Activated naive CD8-positive, alpha-beta T cell treated with anti-CD3 and anti-CD28 coated beads, Interleukin-2, amount 10 ng/mL, durations not matched to agents 7 days and 5 days (primary cell): ENCODE data around the gene CLCNKA. TPM values are rescaled to one million over a fixed set of nuclear protein-coding genes. Genes with fewer than 3 reads are reported as not detected.
A peak's percentile ranks its signal among the peaks of the same experiment; 100 is the strongest.

Source experiments
- ATAC-seq: fragments of 150-1000 bp; cut with Tn5 transposase; one replicate; pipeline ENCODE4 v1.10.0; 2021; ENCODE audit warnings: low read depth, moderate library complexity
- POLR2A ChIA-PET: fragments of 350-600 bp; sonication (Branson Sonifier 250); formaldehyde crosslinking; loops from one replicate; lab custom pipeline; 2021; ENCODE audit warnings: antibody characterized with exemption; lab: Charles Lee
- DNase-seq: peaks from one replicate; pipeline ENCODE4 v3.0.0; 2021
- H3K27ac Mint-ChIP-seq: one replicate; pipeline ENCODE4 v1.8.0; 2022; ENCODE audit warnings: mild to moderate bottlenecking, mixed read lengths
- H3K27me3 Mint-ChIP-seq: one replicate; pipeline ENCODE4 v1.8.0; 2022; ENCODE audit warnings: mild to moderate bottlenecking, moderate library complexity, mixed read lengths
- H3K36me3 Mint-ChIP-seq: one replicate; pipeline ENCODE4 v1.8.0; 2021; ENCODE audit warnings: mild to moderate bottlenecking, mixed read lengths
- H3K4me1 Mint-ChIP-seq: one replicate; pipeline ENCODE4 v1.8.0; 2021; ENCODE audit warnings: mixed read lengths
- H3K4me3 Mint-ChIP-seq: one replicate; pipeline ENCODE4 v1.8.0; 2022; ENCODE audit warnings: mild to moderate bottlenecking, moderate library complexity, mixed read lengths
- H3K9me3 Mint-ChIP-seq: one replicate; pipeline ENCODE4 v1.8.0; 2021; ENCODE audit warnings: mixed read lengths
- total RNA-seq, 2 experiments: library from RNA; stranded (reverse); gene quantifications; one replicate each; pipeline ENCODE4 v1.2.3, GENCODE V29; 2021

CLCNKA gene
- total RNA-seq, 2 experiments from 2014 or later = not detected

DNA sequence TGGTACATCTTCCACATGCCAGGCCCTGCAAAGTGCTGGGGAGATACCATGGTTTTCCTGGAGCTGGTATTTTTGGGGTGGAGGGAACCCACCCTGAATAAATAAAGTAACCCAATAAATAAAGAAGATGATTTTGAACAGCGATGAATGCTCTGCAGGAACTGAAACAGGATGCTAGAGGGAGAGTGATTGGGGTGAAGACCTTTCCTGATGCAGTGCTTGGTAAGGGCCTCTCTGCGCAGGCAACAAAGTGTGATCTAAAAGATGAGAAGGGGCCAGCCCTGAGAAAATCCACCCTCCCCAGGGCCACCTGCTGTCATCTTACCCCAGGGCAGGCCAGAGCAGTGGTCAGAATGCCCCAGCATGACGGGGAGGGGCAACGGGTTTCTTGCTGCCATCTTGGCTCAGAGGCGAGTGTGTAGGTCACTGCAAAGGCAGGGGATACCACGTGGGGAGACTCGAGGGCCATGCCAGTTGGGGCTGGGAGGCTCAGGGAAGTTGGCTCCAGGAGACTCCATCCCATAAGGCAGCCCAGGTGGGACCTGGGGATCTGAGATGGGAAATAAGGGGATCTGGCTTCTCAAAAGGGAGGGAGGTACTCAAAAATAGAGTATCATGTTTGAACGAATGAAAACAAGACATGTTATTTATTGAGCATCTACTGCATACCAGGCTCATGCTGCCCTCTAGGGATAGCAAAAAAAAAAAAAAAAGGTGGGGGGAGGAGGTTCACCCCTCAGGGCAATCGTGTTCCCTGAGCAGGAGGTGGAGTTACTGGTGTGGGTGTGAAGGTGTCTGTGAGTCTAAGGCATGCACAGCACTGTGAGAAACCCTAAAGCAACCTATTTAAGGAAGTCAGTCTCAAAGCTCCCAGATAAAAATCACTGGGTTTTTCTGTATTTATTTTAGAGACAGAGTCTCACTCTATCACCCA lies 15.0 kb upstream of the CLCNKA start:
- no peak for DNase-seq
- POLR2A ChIA-PET = no interaction called here
- Mint-ChIP-seq H3K27me3 (peaks cover 7% of the 10 kb centered on the region), H3K36me3 (no peaks in the 10 kb centered on the region), H3K4me3 (no peak overlapping the region), H3K9me3 (no peaks in the 10 kb centered on the region), H3K27ac (no peak overlapping the region), H3K4me1 (peaks cover 7% of the 10 kb centered on the region)
- ATAC-seq = peak; percentile 58

DNA sequence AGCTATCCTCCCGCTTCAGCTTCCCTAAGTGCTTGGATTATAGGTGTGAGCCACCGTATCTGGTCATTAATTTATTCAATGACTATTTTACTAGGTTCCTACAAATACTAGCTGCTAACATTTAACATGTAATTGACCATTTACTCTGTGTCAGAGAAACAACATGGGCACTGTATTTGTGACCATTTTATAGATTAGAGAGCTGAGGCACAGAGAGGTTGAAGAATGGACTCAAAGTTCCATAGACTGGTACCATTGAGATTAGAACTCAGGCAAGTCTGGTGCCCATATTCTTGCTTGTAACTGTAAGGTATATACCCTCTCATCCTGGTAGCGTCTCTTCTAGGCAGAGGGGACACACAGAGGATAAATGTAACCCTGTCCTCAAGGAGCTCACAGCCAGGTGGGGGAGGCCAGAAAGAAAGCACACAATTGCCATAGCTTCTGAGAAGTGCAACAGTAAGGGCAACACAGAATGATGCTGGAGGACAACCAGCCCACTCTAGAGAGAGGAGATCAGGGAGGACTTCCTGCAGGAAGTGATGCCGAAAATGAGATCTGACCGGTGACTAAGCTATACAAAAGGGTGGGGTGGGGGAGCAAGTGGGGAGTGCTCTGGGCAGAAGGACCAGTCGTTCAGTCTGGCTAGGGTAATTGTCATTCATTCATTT lies 14.0 kb upstream of the CLCNKA start:
- DNase-seq (no peak), ATAC-seq (no peak)
- H3K27ac Mint-ChIP-seq = no peak overlapping the region
- POLR2A ChIA-PET = no interaction called here
- H3K36me3 Mint-ChIP-seq = no peaks in the 10 kb centered on the region
- H3K4me3 Mint-ChIP-seq = no peak overlapping the region
- H3K9me3 Mint-ChIP-seq = no peaks in the 10 kb centered on the region
- peaks cover 7% of the 10 kb centered on the region for H3K27me3 Mint-ChIP-seq
- H3K4me1 Mint-ChIP-seq = peaks cover 7% of the 10 kb centered on the region

DNA sequence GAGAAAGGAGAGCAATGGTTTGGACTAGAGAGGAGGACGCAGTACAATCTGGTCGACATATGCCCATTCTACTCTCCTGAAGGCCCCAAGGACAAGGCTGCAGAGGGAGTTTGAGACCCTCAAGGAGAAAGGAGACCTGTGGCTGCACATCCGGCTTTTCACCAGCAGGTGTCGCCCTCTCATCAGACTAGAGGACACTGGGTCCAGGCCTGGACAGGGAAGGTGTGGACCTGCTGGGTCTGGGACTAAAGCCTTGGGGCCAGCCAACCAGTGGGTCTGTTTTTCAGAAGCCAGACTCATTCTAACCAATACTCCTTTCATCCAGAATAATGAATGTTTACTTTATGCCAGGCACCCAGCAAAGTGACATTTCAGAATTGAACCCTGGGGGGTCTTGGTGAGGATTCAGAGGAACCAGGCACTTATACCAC lies 12.8 kb upstream of the CLCNKA start:
- Mint-ChIP-seq H3K27me3 (peaks cover 10% of the 10 kb centered on the region), H3K9me3 (no peaks in the 10 kb centered on the region), H3K4me3 (no peak overlapping the region), H3K27ac (no peak overlapping the region), H3K4me1 (peaks cover 7% of the 10 kb centered on the region), H3K36me3 (no peaks in the 10 kb centered on the region)
- POLR2A ChIA-PET = no interaction called here
- ATAC-seq (peak; percentile 43), DNase-seq (peak; percentile 73)

DNA sequence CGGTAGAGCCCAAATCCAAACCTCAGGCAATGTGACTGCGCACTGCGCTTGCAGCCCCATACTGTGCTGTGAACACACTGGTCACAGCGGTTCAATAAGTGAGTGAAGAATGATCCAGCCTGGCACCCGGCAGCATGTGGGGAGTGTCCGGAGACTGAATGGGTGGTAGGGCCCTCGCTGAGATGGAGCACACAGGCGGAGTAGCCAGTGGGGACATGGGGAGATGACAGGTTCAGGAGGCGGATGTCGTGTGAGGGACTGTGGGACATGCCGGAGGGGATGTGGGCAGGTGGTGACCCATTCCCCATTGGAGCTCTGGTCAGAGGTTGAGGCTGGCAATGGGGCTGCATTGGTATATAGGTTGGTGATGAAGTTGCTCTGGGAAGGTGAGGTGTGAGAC lies 12.2 kb upstream of the CLCNKA start:
- Mint-ChIP-seq H3K36me3 (no peaks in the 10 kb centered on the region), H3K4me3 (no peak overlapping the region), H3K27me3 (peaks cover 13% of the 10 kb centered on the region), H3K27ac (no peak overlapping the region), H3K9me3 (no peaks in the 10 kb centered on the region), H3K4me1 (peaks cover 7% of the 10 kb centered on the region)
- ATAC-seq (no peak), DNase-seq (no peak)
- POLR2A ChIA-PET = interaction anchor here (0.5 kb wide), 1 partner anchor 171 kb away, joined by 4 read pairs; no protein-coding TSS in a partner anchor

DNA sequence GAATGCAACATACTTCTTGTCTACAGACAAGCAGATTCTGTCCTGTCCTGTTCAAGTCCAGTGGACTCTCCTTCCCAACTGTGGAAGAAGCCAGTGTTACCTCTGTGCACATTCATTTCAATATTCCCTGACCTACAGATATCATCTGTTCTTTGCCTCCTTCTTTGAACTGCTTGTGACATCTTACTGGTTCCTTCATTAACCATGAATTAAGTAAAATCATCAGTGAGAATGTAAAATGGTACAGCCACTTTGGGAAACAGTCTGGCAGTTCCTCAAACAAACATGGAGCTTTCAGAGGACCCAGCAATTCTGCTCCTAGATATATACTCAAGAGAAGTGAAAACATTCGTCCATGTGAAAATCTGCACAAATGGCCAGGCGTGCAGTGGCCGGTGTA lies 11.0 kb upstream of the CLCNKA start:
- Mint-ChIP-seq H3K27me3 (peaks cover 14% of the 10 kb centered on the region), H3K36me3 (no peaks in the 10 kb centered on the region), H3K27ac (no peak overlapping the region), H3K4me3 (no peak overlapping the region), H3K4me1 (peaks cover 7% of the 10 kb centered on the region), H3K9me3 (no peaks in the 10 kb centered on the region)
- POLR2A ChIA-PET = no interaction called here
- ATAC-seq (no peak), DNase-seq (no peak)

DNA sequence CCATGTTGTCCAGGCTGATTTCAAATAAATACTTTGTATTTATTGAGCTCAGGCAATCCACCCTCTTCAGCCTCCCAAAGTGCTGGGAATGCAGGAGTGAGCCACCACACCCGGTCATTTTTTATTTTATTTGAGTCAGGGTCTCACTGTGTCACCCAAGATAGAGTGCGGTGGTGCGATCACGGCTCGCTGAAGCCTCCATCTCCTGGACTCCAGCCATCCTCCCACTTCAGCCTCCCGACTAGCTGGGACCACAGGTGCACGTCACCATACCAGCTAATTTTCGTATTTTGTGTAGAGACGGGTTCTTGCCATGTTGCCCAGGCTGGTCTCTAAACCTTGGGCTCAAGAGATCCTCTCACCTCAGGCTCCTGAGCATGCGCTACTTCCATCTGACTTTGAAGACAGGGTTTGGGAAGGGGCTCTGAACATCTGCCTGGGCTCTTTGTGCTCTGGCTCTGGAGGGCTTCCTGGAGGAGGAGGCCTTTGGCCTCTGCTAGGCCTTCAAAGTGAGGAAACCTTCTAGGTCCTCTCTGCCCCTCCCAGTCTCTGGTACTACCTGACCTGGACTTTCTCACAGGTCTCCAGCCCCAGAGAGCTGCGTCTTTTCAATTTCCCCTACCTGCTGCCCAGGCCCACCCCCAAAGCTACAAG lies 9.8 kb upstream of the CLCNKA start:
- no peak for DNase-seq
- ATAC-seq = no peak
- Mint-ChIP-seq H3K27ac (no peak overlapping the region), H3K36me3 (no peaks in the 10 kb centered on the region), H3K9me3 (no peaks in the 10 kb centered on the region), H3K4me1 (peaks cover 3% of the 10 kb centered on the region), H3K27me3 (peaks cover 14% of the 10 kb centered on the region), H3K4me3 (peak overlapping the region; percentile 39)
- POLR2A ChIA-PET = interaction anchor here (0.6 kb wide), 1 partner anchor 157 kb away, joined by 3 read pairs; no protein-coding TSS in a partner anchor

DNA sequence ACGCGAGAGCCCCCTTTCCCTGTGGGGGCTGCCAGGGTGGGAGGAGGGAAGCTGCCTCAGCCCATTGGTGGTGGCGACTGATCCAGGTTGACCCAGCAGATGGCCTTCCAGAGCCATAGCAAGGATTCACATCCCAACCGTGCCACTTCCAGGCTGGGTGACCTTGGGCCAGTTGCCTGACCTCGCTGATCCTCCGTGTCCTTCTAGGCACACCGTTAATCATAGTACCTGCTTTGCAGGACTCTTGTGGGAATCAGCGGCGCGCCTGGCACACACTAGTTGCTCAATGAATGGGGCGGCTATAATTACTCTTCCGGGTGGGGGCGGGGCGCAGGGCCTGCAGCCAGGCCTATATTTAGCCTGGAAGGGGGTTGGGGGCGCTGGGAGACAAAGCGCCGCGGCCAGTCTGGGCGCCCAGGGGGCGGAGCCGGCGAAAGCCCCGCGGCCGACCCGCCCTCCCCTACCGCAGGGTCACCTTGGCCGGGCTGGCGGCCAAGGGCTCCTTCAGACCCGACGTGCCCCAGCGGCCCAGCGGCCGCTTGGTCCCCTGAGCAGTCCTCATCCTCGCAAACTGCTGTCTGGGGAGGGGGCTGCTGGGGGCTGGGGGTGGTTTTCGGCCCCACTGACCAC lies 9.1 kb upstream of the CLCNKA start:
- H3K36me3 Mint-ChIP-seq = no peaks in the 10 kb centered on the region
- H3K9me3 Mint-ChIP-seq = no peaks in the 10 kb centered on the region
- no peak overlapping the region for H3K27ac Mint-ChIP-seq
- peak; percentile 66 for DNase-seq
- ATAC-seq = peak; percentile 37
- H3K27me3 Mint-ChIP-seq = peaks cover 14% of the 10 kb centered on the region
- POLR2A ChIA-PET = interaction anchor here (0.6 kb wide), 1 partner anchor 156 kb away, joined by 3 read pairs; no protein-coding TSS in a partner anchor
- no peaks in the 10 kb centered on the region for H3K4me1 Mint-ChIP-seq
- peak overlapping the region; percentile 39 for H3K4me3 Mint-ChIP-seq

DNA sequence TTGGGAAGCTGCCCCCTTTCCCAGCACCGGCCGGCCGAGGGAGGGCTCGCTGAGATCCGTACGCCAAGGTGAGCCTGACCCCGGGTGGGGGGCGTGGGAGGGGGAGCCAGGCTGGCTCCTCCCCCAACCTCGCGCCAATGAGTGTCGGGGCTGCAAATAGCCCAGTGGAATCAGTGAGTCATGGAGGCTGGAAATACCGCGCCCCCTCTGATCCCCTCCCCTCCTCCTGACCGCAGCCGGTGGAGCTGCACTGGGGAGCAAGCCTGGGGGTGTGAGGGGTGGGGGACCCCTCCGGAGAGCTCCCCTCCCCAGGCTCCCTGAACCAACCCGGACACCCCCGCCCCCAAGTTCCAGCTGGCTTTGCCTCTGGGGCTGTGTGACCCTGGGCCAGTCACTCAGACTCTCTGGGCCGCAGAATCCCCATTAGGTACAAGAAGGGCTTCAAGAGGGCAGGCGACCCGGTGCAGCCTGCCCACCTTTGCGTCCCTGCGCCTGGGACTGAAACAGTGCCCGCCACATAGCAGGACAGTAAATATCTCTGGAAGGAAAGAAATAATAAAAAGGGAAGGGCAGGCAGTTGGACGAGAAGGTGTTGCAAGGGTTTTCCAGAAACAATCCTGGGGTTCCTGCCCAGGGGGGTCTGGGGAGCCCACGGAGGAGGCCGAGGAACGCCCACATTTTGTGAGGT lies 8.5 kb upstream of the CLCNKA start:
- Mint-ChIP-seq H3K4me1 (no peaks in the 10 kb centered on the region), H3K4me3 (no peak overlapping the region), H3K36me3 (no peaks in the 10 kb centered on the region), H3K27ac (peak overlapping the region; percentile 65), H3K9me3 (no peaks in the 10 kb centered on the region), H3K27me3 (peaks cover 14% of the 10 kb centered on the region)
- POLR2A ChIA-PET = no interaction called here
- ATAC-seq = peak; percentile 41
- peak; percentile 48 for DNase-seq

DNA sequence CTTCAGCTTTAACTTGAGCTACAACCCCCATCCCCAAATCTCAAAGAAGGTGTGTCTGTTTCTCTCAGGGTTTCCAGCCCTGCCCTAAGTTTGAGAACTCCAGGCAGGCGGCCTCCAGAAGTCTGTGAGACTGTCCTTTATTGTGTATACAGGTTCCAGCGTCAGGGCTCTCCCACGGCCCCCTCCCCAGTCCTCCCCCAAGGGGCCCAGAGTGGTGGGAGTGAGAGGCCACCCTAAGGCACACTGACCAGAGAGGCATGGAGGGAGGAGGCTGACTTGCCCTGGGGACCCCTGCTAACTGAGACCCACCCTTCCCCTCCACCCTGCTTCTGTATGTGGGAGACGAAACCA lies 8.0 kb upstream of the CLCNKA start:
- POLR2A ChIA-PET = no interaction called here
- no peak for ATAC-seq
- no peaks in the 10 kb centered on the region for H3K36me3 Mint-ChIP-seq
- no peak overlapping the region for H3K4me3 Mint-ChIP-seq
- no peak overlapping the region for H3K27ac Mint-ChIP-seq
- no peaks in the 10 kb centered on the region for H3K9me3 Mint-ChIP-seq
- no peaks in the 10 kb centered on the region for H3K4me1 Mint-ChIP-seq
- peaks cover 14% of the 10 kb centered on the region for H3K27me3 Mint-ChIP-seq
- DNase-seq = no peak

DNA sequence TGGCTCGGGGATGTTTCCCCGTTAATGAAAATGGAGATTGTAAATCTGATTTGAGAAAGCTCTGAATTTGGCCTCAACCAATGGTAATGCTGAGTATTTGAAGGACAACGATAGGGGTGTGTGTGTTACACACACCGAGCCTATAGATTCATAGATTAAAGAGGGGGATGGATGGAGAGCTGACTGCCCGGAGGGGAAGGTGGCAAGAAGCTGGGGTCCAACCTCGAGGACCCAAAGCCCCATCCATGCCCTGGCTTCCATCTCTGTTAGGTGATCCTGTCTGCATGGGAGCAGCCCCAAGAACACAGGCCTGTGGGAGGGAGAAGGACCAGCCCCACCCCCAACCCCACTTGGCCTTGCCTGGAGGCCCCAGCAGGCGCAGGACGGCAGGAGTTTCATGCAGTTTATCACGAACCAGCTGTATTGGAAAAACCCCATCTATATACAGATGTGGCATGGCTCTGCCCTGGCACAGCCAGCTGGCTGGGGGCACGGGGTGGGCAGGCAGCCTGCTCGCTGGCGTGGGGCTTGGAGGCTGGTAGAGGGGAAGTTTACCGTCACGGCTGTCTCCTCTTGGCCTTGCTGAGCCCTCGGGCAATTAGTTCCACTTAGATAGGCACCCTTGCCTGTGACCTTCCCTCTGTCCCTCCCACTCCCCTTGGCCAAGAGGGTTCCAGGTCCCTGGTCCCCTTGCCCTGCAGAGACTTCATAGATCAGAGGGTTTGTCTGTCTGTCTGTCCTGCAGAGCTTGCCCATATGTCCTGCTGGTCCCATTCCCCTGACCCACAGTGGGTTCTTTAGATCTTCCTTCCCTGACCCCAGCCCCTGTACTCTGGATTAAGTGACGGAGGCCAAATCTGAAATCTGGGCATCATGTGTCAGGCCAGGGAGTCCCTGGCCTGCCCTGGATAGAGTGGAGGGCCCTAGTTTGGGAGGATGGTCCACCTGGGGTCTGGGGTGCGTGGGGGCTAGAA lies 7.0 kb upstream of the CLCNKA start:
- Mint-ChIP-seq H3K4me3 (no peak overlapping the region), H3K4me1 (no peaks in the 10 kb centered on the region), H3K9me3 (no peaks in the 10 kb centered on the region), H3K36me3 (no peaks in the 10 kb centered on the region), H3K27ac (no peak overlapping the region), H3K27me3 (peaks cover 14% of the 10 kb centered on the region)
- ATAC-seq = no peak
- POLR2A ChIA-PET = no interaction called here
- DNase-seq = no peak

DNA sequence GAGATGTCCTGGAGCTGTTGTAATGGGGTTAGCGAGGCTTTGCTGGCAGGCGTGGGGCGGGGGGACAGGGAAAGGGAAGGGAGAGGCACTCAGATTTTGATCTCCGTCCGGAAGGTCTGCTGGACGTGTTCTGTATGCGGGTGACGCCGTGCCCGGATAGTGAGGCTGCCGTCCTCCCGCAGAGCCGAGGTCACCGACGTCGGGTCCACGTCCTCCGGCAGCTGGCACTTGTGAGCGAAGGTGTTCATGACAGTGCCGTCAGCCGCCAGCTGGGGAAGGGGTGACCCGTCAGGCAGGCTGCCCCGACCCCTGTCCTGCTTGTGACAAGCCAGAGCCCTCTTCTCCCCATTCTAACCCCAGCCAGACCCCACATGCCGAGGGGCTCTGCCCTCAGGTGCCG lies 6.3 kb upstream of the CLCNKA start:
- Mint-ChIP-seq H3K4me1 (no peaks in the 10 kb centered on the region), H3K4me3 (no peak overlapping the region), H3K27me3 (peaks cover 14% of the 10 kb centered on the region), H3K36me3 (no peaks in the 10 kb centered on the region), H3K27ac (no peak overlapping the region), H3K9me3 (no peaks in the 10 kb centered on the region)
- ATAC-seq (no peak), DNase-seq (no peak)
- POLR2A ChIA-PET = no interaction called here
